A549 (cell line): ENCODE results near the gene SGCD. TPM values are rescaled to one million over a fixed set of nuclear protein-coding genes. Genes with fewer than 3 reads are reported as not detected.

ENCODE experiments used
- ATAC-seq, 2 experiments: fragments of 200-7000 bp in 1 of 2; fragments of >200 bp in 1 of 2; cut with Nextera tagmentation in 1 of 2; cut with Tn5 transposase in 1 of 2; 3 replicates each; pipeline versions ENCODE4 v1.8.0 to v1.9.1; 2018 to 2020; ENCODE audit warnings: mild to moderate bottlenecking in 1 of 2, moderate library complexity in 1 of 2
- CTCF ChIA-PET: fragments of 300-600 bp; sonication (Branson Sonifier 250); formaldehyde crosslinking; extraction: SDS; loops from one replicate; lab custom pipeline; 2021; ENCODE audit warnings: antibody characterized with exemption, inconsistent platforms; lab: Yijun Ruan, JAX
- POLR2A ChIA-PET: fragments of 350-600 bp; formaldehyde crosslinking; extraction: SDS; loops from one replicate; lab custom pipeline; 2021; ENCODE audit warnings: antibody characterized with exemption, inconsistent platforms; lab: Yijun Ruan, JAX
- DNase-seq, 2 experiments: peaks; one replicate each; pipeline versions ENCODE4 v3.0.0 to v3.0.0-alpha.2; 2011 to 2016; ENCODE audit warnings: low read depth in 1 of 2, low spot score in 1 of 2
- FAIRE-seq: peaks from 2 replicates; lab custom pipeline; 2011; peaks lifted over from hg19 to GRCh38; lab: Jason Lieb, UNC
- H3K27ac ChIP-seq, 2 experiments: fragments of >200 bp; sonication (Bioruptor Twin); formaldehyde crosslinking; 3 replicates each; pipeline ENCODE4 v1.5.1; 2016 to 2017
- H3K4me1 ChIP-seq: fragments of >200 bp; sonication (Bioruptor Twin); formaldehyde crosslinking; 3 replicates; pipeline ENCODE4 v1.6.1; 2016
- H3K4me2 ChIP-seq: fragments of >200 bp; sonication (Bioruptor Twin); formaldehyde crosslinking; 3 replicates; pipeline ENCODE4 v1.6.1; 2016
- H3K4me3 ChIP-seq: fragments of >200 bp; sonication (Bioruptor Twin); formaldehyde crosslinking; 3 replicates; pipeline ENCODE4 v1.5.1; 2016
- H3K9me3 ChIP-seq: fragments of >200 bp; sonication (Bioruptor Twin); formaldehyde crosslinking; 3 replicates; pipeline ENCODE4 v1.6.1; 2016
- CBX8 ChIP-seq: fragments of 200-600 bp; sonication (generic); IDR thresholded peaks from 2 replicates; pipeline ENCODE4 v1.6.1; 2016
- CEBPB ChIP-seq, 2 experiments: fragments of >200 bp in 1 of 2; sonication (Bioruptor Twin) in 1 of 2; formaldehyde crosslinking in 1 of 2; IDR thresholded peaks; 2 replicates each; pipeline ENCODE4 v1.6.1; 2012 to 2016
- CHD4 ChIP-seq: fragments of 200-600 bp; sonication (generic); IDR thresholded peaks from 2 replicates; pipeline ENCODE4 v1.6.1; 2016; ENCODE audit warnings: antibody characterized with exemption, mild to moderate bottlenecking, borderline replicate concordance
- EP300 ChIP-seq, 2 experiments: fragments of >200 bp; sonication (Bioruptor Twin); formaldehyde crosslinking; IDR thresholded peaks; 2 replicates in 1 of 2; 3 replicates in 1 of 2; pipeline ENCODE4 v1.6.1; 2016 to 2017
- ESRRA ChIP-seq: fragments of 150-350 bp; IDR thresholded peaks from 2 replicates; pipeline ENCODE4 v1.6.1; 2014; ENCODE audit warnings: mild to moderate bottlenecking, low read length, borderline replicate concordance
- FOSL2 ChIP-seq, 2 experiments: fragments of 450-650 bp in 1 of 2; fragments of >200 bp in 1 of 2; sonication (Bioruptor Twin) in 1 of 2; formaldehyde crosslinking; IDR thresholded peaks; 2 replicates each; pipeline versions ENCODE4 v1.5.0 to v1.6.1; 2016 to 2020; ENCODE audit warnings: mild to moderate bottlenecking in 1 of 2, moderate library complexity in 1 of 2
- GATA3 ChIP-seq: IDR thresholded peaks from 2 replicates; pipeline ENCODE4 v1.6.1; 2012; ENCODE audit warnings: borderline replicate concordance
- HDAC2 ChIP-seq: fragments of 200-600 bp; sonication (generic); IDR thresholded peaks from 2 replicates; pipeline ENCODE4 v1.6.1; 2016
- HOXB13 ChIP-seq: fragments of 250-450 bp; sonication (Bioruptor Pico); IDR thresholded peaks from 2 replicates; pipeline ENCODE4 v1.5.0; 2020; ENCODE audit warnings: low read depth, mild to moderate bottlenecking, moderate library complexity
- JUNB ChIP-seq: fragments of >200 bp; sonication (Bioruptor Twin); formaldehyde crosslinking; IDR thresholded peaks from 2 replicates; pipeline ENCODE4 v1.6.1; 2016
- KDM5A ChIP-seq: fragments of 200-600 bp; sonication (generic); IDR thresholded peaks from 2 replicates; pipeline ENCODE4 v1.6.1; 2016; ENCODE audit warnings: antibody characterized with exemption, mild to moderate bottlenecking
- MAZ ChIP-seq: fragments of 150-350 bp; IDR thresholded peaks from 2 replicates; pipeline ENCODE4 v1.6.1; 2014; ENCODE audit warnings: antibody characterized with exemption, low read depth, low read length, borderline replicate concordance
- MYC ChIP-seq: IDR thresholded peaks from 2 replicates; pipeline ENCODE4 v1.6.1; 2012; ENCODE audit warnings: mild to moderate bottlenecking, inconsistent platforms, low read length, improper control_type of control experiment, borderline replicate concordance
- POLR2AphosphoS2 ChIP-seq: conservative IDR thresholded peaks from 2 replicates; pipeline ENCODE4 v1.6.1; 2012; ENCODE audit warnings: low read length, improper control_type of control experiment, inconsistent platforms
- RAD21 ChIP-seq, 2 experiments: fragments of >200 bp in 1 of 2; sonication (Bioruptor Twin) in 1 of 2; formaldehyde crosslinking in 1 of 2; IDR thresholded peaks in 1 of 2; conservative IDR thresholded peaks in 1 of 2; 2 replicates in 1 of 2; 3 replicates in 1 of 2; pipeline ENCODE4 v1.6.1; 2012 to 2018; ENCODE audit warnings: inconsistent platforms in 1 of 2
- ZC3H11A ChIP-seq: fragments of 450-650 bp; IDR thresholded peaks from 2 replicates; pipeline ENCODE4 v1.6.1; 2014; ENCODE audit warnings: antibody characterized with exemption, mild to moderate bottlenecking
- ZNF302 ChIP-seq: fragments of 250-450 bp; sonication (Bioruptor Pico); IDR thresholded peaks from 2 replicates; pipeline ENCODE4 v1.9.0; 2021; ENCODE audit warnings: inconsistent platforms, mild to moderate bottlenecking, moderate library complexity
- WGBS: methylation state at CpG from one replicate; pipeline ENCODE4 v1.1.6; 2017; ENCODE audit errors: missing lambda C conversion rate; 5-methylcytosine and 5-hydroxymethylcytosine counted together
- polyA plus RNA-seq, 4 experiments: library from polyadenylated mRNA; depleted of rRNA in 3 of 4; stranded (reverse); fragments of >200 nt; fragmentation: RNase III in 1 of 4; extraction: RNeasy Plus Mini Kit Qiagen cat#74134 plus additional on column Dnase treatment in 1 of 4; gene quantifications; 2 replicates in 3 of 4; 3 replicates in 1 of 4; pipeline ENCODE4 v1.2.3, GENCODE V29; 2011 to 2017
- TF ChIP-seq, protein P1 (sequence below): fragments of 200-600 bp; sonication (generic); IDR thresholded peaks from 2 replicates; pipeline ENCODE4 v1.6.1; 2016; ENCODE audit warnings: antibody characterized with exemption, mild to moderate bottlenecking, moderate library complexity

The SGCD gene
- polyA plus RNA-seq, 2 of the 4 experiments (the other 2 are of a cell fraction), result 7.6 to 10.6 TPM

DNA sequence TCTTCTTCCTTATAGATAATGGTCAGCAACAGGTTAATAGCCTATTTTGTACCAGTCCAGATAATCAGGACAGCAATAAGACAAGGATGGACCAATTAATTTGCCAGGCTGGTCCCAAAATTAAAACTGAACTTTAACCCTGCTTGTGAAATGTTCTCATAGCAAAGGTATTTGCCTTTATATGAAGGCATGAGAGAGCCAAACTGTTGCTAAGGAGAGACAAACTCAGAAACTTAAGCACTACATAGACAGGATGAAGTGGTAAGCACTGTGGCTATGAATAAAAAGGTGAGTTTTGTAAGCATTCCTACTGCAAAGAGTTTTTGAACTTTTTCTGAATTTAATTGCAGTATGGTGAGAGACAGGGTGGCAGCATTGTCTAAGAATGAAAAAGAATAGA lies 348.4 kb downstream of the SGCD start:
- ATAC-seq (no peak), FAIRE-seq (no peak), DNase-seq (no peak)
- Histone ChIP-seq H3K27ac (no peak overlapping the region), H3K4me2 (no peak overlapping the region), H3K4me1 (peaks cover 19% of the 10 kb centered on the region), H3K9me3 (no peaks in the 10 kb centered on the region), H3K4me3 (no peak overlapping the region)
- CTCF ChIA-PET, result interaction anchor here (1.1 kb wide), 1 partner anchor 12 kb away, joined by 4 read pairs; no protein-coding TSS in a partner anchor
- POLR2A ChIA-PET, result no interaction called here
- TF ChIP-seq POLR2AphosphoS2 (no peak), CBX8 (no peak), HDAC2 (no peak), KDM5A (no peak), HOXB13 (CRISPR knock-in tag) (no peak)

DNA sequence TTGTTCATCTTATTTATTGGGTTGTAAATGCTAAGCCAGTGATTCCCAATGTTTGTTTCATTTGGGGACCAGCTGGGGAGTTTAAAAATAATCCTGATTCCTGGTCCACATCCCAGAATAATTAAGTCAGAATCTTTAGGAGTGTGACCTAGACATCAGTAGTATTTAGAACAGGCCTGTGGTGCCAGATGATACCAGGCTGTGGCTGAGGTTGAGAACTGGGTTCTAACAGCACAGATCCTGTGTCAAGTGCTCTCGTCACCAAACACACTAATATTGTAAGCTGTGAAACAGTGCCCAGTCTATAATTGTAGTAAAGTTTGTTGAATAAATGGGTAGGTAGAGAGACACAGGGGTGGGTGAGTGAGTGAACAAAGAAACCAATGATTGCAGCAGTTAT lies 351.0 kb downstream of the SGCD start:
- H3K4me2 ChIP-seq, result peak overlapping the region; percentile 59
- peaks cover 19% of the 10 kb centered on the region for H3K4me1 ChIP-seq
- ATAC-seq (no peak), FAIRE-seq (no peak), DNase-seq (no peak)
- ChIA-PET POLR2A (no interaction called here), CTCF (interaction anchor here (0.7 kb wide), 1 partner anchor 1161 kb away, joined by 3 read pairs; no protein-coding TSS in a partner anchor)
- H3K9me3 ChIP-seq, result no peaks in the 10 kb centered on the region
- WGBS, result 80% methylated on average over 1 of the region's 1 CpG
- no peak for TF ChIP-seq MAZ
- no peak for TF ChIP-seq ESRRA
- 0 out of 5 replicates have a peak, but pooled peaks of 1 of the 2 experiments have one; percentile 0 for TF ChIP-seq RAD21 (conservative IDR thresholded peaks at IDR 0.05 in 1 of 2, IDR thresholded peaks at IDR 0.05 in 1 of 2)
- no peak for TF ChIP-seq ZNF302 (CRISPR knock-in tag)
- TF ChIP-seq ZC3H11A, result no peak
- H3K4me3 ChIP-seq, result no peak overlapping the region
- H3K27ac ChIP-seq, result peak overlapping the region in 1 of 2 experiments; percentile 25; a peak in 2 of 6 replicates

DNA sequence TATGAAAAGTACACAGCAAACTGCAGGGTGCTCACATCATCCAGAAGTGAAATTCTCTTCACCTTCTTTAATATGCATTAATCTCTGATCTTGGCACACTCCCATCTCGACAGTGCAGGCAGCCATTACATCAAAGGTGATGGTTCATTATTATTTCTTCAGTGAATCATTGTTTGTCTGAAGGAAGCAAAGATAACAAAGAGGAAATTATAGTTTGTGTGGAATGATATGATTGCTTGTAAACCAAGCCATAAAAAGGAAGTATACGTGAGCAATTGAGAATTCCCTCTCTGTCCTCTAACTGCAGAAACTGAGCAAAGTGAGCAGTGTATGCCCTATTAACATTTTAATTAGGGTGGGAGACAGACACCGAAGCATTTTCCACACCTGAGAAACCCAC lies 351.5 kb downstream of the SGCD start:
- ChIA-PET CTCF (no interaction called here), POLR2A (no interaction called here)
- Histone ChIP-seq H3K27ac (peak overlapping the region in 1 of 2 experiments; percentile 38; a peak in 3 of 6 replicates), H3K4me2 (peak overlapping the region; percentile 59), H3K4me1 (peaks cover 19% of the 10 kb centered on the region), H3K9me3 (no peaks in the 10 kb centered on the region), H3K4me3 (no peak overlapping the region)
- peak in 1 of 2 experiments; percentile 71; a peak in 4 of 6 replicates for ATAC-seq
- WGBS, result 4% methylated on average over 3 of the region's 3 CpGs
- peak in 1 of 2 experiments; percentile 46 for DNase-seq
- peak; percentile 7 for FAIRE-seq
- no peak for TF ChIP-seq CHD4
- TF ChIP-seq MYC, result no peak
- TF ChIP-seq, protein P1, sequence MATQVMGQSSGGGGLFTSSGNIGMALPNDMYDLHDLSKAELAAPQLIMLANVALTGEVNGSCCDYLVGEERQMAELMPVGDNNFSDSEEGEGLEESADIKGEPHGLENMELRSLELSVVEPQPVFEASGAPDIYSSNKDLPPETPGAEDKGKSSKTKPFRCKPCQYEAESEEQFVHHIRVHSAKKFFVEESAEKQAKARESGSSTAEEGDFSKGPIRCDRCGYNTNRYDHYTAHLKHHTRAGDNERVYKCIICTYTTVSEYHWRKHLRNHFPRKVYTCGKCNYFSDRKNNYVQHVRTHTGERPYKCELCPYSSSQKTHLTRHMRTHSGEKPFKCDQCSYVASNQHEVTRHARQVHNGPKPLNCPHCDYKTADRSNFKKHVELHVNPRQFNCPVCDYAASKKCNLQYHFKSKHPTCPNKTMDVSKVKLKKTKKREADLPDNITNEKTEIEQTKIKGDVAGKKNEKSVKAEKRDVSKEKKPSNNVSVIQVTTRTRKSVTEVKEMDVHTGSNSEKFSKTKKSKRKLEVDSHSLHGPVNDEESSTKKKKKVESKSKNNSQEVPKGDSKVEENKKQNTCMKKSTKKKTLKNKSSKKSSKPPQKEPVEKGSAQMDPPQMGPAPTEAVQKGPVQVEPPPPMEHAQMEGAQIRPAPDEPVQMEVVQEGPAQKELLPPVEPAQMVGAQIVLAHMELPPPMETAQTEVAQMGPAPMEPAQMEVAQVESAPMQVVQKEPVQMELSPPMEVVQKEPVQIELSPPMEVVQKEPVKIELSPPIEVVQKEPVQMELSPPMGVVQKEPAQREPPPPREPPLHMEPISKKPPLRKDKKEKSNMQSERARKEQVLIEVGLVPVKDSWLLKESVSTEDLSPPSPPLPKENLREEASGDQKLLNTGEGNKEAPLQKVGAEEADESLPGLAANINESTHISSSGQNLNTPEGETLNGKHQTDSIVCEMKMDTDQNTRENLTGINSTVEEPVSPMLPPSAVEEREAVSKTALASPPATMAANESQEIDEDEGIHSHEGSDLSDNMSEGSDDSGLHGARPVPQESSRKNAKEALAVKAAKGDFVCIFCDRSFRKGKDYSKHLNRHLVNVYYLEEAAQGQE, result no peak
- peak; percentile 19 to 23; a peak in 1 of 5 replicates for TF ChIP-seq EP300 (IDR thresholded peaks at IDR 0.05)
- peak; percentile 45; the same call in 1 of the 2 replicates for TF ChIP-seq JUNB
- no peak for TF ChIP-seq FOSL2 (IDR thresholded peaks at IDR 0.05)
- peak; percentile 57 for TF ChIP-seq FOSL2 (CRISPR knock-in tag; IDR thresholded peaks at IDR 0.05)
- TF ChIP-seq CEBPB (IDR thresholded peaks at IDR 0.05), result peak in 1 of 2 experiments; percentile 26; a peak in 1 of 4 replicates
- TF ChIP-seq GATA3, result peak; percentile 82
